ENCODE measurements around the gene MSL1. TPM values are rescaled to one million over a fixed set of nuclear protein-coding genes. Genes with fewer than 3 reads are reported as not detected.

The MSL1 gene
- total and polyA plus RNA-seq, 8 donors, result 84.1 to 203 (median 184) TPM

DNA sequence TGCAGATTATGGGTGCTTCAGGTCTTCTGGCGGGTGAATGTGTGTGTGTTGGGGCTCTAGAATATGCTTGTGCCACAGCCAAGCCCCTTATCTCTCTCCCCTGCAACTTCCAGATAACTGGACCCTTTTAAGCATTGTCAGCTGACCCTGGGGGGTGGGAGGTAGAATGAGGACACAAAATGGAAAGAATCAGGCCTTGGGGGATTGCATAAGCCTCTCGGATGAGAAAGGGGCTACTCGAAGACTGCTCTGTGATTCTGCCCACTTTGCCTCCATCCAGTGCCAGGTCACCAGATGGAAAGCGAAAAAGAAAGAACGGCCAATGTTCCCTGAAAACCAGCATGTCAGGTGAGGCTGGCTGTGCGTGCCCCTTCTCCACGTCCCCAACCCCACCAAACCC lies 45.2 kb upstream of the MSL1 start:
- TF ChIP-seq, protein P1, sequence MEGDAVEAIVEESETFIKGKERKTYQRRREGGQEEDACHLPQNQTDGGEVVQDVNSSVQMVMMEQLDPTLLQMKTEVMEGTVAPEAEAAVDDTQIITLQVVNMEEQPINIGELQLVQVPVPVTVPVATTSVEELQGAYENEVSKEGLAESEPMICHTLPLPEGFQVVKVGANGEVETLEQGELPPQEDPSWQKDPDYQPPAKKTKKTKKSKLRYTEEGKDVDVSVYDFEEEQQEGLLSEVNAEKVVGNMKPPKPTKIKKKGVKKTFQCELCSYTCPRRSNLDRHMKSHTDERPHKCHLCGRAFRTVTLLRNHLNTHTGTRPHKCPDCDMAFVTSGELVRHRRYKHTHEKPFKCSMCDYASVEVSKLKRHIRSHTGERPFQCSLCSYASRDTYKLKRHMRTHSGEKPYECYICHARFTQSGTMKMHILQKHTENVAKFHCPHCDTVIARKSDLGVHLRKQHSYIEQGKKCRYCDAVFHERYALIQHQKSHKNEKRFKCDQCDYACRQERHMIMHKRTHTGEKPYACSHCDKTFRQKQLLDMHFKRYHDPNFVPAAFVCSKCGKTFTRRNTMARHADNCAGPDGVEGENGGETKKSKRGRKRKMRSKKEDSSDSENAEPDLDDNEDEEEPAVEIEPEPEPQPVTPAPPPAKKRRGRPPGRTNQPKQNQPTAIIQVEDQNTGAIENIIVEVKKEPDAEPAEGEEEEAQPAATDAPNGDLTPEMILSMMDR (IDR thresholded peaks at IDR 0.05), result no peak
- DNase-seq (no peak), ATAC-seq (no peak)
- Histone ChIP-seq H3K36me3 (peaks cover 0 to 18% of the 10 kb centered on the region in 2 donors), H3K4me1 (peaks cover 37 to 57% of the 10 kb centered on the region in 2 donors), H3K4me3 (no peak overlapping the region), H3K27me3 (no peaks in the 10 kb centered on the region), H3K27ac (no peak overlapping the region), H3K9me3 (no peaks in the 10 kb centered on the region)
- intact Hi-C loops (cut with DNase I), result no loop called here

- H3K27ac ChIP-seq, result no peak overlapping the region
- H3K4me1 ChIP-seq, result peaks cover 18 to 27% of the 10 kb centered on the region in 2 donors
- no peaks in the 10 kb centered on the region for H3K27me3 ChIP-seq
- H3K36me3 ChIP-seq, result peaks cover 0 to 32% of the 10 kb centered on the region in 2 donors
- intact Hi-C loops (cut with DNase I), result no loop called here
- no peaks in the 10 kb centered on the region for H3K9me3 ChIP-seq
- TF ChIP-seq, protein P1 (IDR thresholded peaks at IDR 0.05), result no peak
- no peak overlapping the region for H3K4me3 ChIP-seq
- ATAC-seq (no peak), DNase-seq (no peak)
Measured at GRCh38 chr17:40079545-40079944, 42.2 kb upstream of the MSL1 start.

DNA sequence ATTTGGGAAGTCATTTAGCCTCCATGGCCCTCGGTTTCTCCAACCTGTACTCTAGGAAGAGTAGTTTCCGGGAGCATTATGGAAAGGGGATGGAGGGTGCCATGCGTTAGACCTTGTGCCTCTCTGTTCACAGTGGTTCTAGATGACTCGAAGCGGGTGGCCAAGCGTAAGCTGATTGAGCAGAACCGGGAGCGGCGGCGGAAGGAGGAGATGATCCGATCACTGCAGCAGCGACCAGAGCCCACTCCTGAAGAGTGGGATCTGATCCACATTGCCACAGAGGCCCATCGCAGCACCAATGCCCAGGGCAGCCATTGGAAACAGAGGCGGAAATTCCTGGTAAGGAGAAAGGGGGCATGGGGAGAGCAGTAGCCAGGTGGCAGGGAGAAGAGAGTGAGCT lies 37.3 kb upstream of the MSL1 start:
- intact Hi-C loops (cut with DNase I), result no loop called here
- Histone ChIP-seq H3K36me3 (peaks cover 3 to 66% of the 10 kb centered on the region in 2 donors), H3K9me3 (no peaks in the 10 kb centered on the region)

GRCh38 chr17:40086150-40087044 lies 35.4 kb upstream of the MSL1 start:
- Histone ChIP-seq H3K4me1 (peaks cover 0 to 9% of the 10 kb centered on the region in 2 donors), H3K36me3 (peaks cover 3 to 68% of the 10 kb centered on the region in 2 donors), H3K27ac (no peak overlapping the region), H3K9me3 (no peaks in the 10 kb centered on the region), H3K4me3 (no peak overlapping the region), H3K27me3 (no peaks in the 10 kb centered on the region)
- ATAC-seq (peak; percentile 73), DNase-seq (peak in 1 of 4 donors; percentile 67)
- TF ChIP-seq, protein P1 (IDR thresholded peaks at IDR 0.05), result peak; percentile 69 to 78
- intact Hi-C loops (cut with DNase I), result no loop called here

More for the DNA sequence above, 37.3 kb upstream of the MSL1 start:
- DNase-seq (no peak), ATAC-seq (no peak)
- Histone ChIP-seq H3K27me3 (no peaks in the 10 kb centered on the region), H3K27ac (no peak overlapping the region), H3K4me1 (peaks cover 0 to 4% of the 10 kb centered on the region in 2 donors), H3K4me3 (no peak overlapping the region)
- TF ChIP-seq, protein P1 (IDR thresholded peaks at IDR 0.05), result no peak

GRCh38 chr17:40087049-40087794 lies 34.5 kb upstream of the MSL1 start:
- H3K4me1 ChIP-seq, result peaks cover 0 to 15% of the 10 kb centered on the region in 2 donors
- intact Hi-C loops (cut with DNase I), result no loop called here
- H3K27ac ChIP-seq, result no peak overlapping the region
- H3K9me3 ChIP-seq, result no peaks in the 10 kb centered on the region
- H3K36me3 ChIP-seq, result peaks cover 3 to 68% of the 10 kb centered on the region in 2 donors
- no peak overlapping the region for H3K4me3 ChIP-seq
- no peaks in the 10 kb centered on the region for H3K27me3 ChIP-seq
- DNase-seq, result no peak
- TF ChIP-seq, protein P1 (IDR thresholded peaks at IDR 0.05), result no peak
- no peak for ATAC-seq
